Activated CD4-positive, alpha-beta T cell treated with anti-CD3 and anti-CD28 coated beads for 1 hour (primary cell): ENCODE measurements around the gene FGF12.

Experiments
- DNase-seq: peaks from one replicate; pipeline ENCODE4 v3.0.0-alpha.2; 2020

FGF12 gene

DNA sequence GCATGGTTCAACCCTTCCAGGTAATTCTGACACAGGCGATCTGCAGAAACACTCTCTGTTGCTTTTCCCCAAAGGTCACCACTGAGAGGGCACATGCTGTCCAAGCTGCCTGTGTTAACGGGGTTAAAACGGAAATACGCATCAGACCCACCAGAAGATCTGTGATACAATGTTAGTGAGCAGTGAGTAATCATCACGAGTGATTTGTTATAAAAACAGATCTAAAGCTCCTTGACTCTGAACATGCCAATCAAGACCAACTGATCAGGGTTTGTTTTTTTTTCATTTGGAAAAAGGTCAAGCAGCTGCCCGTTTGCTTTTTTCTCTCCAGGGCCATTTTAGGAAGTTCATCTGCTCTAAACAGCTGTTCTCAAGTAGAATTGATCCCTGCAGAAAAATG lies 43.2 kb downstream of the FGF12 start:
- no peak for DNase-seq

DNA sequence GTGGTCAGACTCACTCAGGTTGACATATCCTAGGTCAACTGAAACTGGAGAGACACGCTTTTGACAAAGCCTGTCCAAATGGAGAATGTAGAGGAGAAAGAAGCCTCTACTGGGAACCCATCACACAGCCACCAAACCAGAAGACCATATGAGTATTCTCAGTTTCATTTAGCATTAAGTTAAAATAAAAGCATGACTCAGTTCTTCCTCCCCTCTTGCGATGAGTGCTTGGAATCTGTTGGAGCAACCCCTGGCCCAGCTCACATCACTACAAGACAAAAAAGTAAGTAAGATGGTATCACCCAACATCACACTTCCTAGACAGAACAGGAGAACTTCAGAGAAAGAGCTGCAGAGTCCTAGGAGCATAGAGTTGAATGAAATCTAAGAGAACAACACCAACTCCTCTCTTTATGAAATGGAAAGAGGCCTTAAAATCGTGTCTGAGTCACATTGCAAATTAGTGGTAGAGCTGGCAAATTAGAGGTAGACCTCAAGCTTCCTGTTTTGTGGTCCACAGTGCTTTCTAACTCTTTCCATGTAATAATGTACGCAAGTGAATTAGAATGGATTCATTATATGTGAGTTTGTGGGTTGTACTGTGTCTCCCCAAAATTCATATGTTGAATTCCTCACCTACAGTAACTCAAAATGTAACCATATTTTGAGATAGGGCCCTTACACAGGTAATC lies 51.2 kb downstream of the FGF12 start:
- no peak for DNase-seq

DNA sequence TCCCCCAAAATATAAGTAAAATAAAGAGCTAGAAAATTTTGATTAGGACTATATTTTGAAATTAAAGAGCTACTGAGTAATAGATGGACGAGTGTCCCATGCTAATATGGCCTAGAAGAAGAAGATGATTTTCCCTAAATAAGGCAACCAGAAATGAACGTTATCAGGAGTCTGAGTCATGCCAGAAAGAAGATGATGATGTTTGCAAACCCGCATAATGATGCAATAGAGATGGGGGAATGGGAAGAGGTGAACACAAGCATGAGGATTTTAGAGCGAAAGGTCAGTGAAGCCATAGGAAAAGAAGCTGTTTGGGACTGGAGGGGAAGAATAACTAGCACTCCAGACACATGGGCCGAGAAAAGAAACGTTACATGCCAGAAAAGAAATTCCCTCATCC lies 71.7 kb downstream of the FGF12 start:
- DNase-seq = no peak

DNA sequence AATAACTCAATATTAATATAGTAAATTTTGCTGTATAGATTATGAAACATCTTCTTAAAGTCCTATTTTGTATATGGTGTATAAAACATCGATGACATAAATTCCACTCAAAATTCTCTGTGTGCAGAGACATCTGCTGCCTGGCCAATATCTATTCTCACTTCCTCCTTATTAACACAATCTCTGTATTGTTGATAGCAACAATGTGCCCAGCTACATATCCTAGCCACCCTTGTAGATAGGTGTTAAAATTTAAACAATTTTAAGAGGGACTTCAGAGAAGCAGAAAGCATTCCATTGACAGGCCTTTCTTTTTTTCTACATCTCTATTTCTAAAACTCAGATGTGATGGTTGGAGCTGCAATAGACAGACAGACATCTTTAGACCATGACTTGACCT lies 72.3 kb downstream of the FGF12 start:
- DNase-seq = no peak

DNA sequence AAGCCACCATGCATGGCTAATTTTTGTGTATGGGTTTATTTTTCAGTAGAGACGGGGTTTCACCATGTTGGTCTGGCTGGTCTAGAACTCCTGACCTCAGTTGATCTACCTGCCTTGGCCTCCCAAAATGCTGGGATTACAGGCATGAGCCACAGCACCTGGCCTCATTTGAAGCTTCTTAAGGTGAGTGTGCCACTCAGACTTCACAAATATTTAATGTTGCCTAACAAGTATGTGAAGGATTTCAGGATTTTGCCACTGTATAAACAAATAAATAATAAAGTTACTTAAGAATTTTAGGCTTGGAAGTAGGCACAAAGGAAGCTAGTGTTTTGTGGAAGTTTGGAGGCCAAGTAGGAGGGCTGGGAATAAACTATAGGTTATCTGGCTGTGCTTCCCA lies 73.5 kb downstream of the FGF12 start:
- DNase-seq = no peak

DNA sequence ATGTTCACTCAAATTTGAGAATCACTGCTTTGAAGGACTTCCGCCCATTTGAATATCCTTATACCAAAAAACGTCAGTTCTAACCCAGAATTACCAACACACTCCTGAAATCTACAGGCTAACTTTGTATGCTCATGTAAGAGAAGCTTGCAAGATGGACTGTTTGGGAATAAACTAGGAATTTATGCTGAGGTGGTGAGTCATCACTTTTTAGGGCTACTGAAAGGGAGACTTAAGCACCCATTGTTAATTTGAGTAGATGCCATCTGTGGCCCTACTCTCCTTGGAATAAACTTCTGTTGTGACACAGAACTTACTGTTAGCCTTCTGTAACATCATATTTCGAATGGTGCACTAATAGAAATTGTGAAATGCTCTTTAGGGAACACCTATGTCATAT lies 74.6 kb downstream of the FGF12 start:
- no peak for DNase-seq

DNA sequence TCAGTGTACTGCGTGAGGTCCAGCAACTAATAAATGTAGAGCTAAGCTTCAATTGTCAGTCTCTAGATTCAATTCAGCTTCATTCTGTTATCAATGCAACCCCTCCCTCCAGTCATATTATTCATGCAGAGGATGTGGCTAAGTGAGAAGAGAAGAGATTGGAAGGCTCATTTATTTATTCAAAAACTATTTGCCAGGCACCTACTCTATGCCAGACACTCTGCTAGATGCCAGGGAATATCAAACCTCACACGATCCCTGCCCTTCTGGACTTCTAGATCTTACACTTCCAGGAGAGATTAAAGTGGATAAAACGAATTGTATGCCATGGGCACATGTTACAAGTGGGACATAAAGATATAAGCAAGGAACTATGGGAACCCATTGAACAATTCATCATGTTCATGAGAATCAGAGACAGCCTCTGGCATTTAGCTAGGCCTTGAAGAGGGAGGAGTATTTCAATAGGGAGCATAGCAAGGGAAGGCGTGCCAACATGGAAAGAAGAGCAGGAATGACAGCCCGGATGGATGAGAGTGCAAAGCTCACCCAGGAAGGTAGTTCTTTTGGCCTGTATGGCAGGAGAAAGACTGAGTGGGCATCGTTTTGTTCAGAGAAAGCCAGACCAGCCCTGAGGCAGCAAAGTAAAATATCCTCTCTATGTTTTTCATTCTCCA lies 75.4 kb downstream of the FGF12 start:
- no peak for DNase-seq

DNA sequence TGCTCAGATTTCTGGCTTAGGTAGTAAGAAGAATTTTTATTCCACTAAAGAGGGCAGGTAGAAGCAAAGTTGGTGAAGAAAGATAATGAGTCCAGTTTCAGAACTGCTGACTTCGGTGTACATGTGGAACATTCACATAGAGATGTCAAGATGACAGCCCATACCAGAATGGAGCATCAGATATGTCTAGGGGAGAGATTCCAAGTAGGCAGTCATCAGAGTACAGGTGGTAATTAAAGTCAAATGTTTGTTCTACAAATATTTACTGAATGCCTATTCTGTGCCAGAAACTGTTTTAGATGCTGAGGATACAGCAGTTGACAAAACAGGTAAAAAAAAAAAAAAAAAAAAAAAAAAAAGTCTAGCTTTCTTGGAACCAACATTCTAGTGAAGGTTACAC lies 81.9 kb downstream of the FGF12 start:
- no peak for DNase-seq

DNA sequence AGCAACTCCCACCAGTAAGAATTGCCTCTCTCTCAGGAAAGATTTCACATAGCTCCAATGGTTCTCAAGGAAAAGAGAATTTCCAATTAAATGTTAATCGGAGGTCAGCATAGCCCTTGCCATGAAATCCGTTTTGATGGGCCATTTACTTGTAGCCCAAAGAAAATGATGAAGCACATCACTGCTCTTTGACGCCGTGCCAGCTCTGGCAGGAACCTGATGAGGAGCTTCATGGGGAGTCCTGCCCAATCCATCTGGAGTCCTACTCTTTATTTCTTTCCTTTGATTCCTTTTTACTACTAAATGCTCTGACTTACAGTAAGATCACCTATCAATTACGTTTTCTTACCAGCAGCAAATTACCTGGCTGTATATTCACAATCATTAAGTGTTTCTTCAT lies 84.7 kb downstream of the FGF12 start:
- DNase-seq = no peak

DNA sequence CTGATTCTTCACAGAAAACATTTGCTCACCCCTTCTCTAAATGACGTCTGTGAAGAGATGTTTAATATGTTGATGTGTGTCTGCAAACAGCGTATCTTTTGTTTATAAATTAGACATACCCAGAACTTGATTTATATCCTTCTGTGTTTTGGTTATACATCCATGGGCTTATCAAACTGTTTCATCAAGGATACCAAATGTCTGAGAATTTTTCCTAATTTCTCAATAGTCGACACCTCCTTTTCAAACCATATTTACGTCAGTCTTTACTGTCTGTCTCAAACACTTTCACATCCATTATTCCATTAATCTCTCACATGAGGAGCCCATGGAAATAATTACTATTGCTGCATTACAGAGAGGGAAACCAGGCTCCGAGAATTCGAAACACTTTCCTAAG lies 85.4 kb downstream of the FGF12 start:
- DNase-seq = no peak

DNA sequence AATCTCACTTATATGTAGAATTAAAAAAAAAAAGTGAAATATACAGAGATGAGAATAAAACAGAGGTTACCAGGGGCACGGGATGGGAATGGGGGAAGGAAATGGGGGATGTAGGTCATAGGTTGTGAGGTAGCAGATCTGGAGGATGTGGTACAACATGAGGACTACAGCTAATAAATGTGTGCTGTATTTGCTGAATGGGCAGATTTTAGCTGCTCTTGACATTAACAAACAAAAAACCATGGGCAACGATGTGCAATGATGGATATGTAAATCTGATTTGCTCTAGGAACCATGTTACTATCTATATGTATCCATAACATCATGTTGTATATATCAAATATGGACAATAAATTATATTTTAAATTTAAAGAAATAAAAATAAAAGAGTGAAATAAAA lies 87.4 kb downstream of the FGF12 start:
- no peak for DNase-seq

DNA sequence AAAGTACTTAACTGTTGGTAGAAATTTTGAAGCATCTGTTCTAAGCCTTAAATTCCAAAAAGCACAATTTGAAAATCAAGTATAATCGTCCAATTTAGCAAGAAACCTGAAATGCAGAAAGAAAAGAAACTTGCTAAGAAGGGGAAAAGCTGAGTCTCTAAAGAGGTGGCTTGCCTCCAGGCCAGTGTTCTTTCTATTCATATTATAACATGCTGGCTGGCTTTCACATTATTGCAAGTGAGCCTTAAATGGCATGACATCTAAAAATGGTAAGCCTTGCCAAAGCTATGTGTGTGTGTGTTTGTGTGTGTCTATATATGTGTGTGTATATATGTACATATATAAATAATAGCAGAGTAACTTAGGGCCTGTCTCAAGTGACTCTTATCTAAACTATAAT lies 89.5 kb downstream of the FGF12 start:
- no peak for DNase-seq

DNA sequence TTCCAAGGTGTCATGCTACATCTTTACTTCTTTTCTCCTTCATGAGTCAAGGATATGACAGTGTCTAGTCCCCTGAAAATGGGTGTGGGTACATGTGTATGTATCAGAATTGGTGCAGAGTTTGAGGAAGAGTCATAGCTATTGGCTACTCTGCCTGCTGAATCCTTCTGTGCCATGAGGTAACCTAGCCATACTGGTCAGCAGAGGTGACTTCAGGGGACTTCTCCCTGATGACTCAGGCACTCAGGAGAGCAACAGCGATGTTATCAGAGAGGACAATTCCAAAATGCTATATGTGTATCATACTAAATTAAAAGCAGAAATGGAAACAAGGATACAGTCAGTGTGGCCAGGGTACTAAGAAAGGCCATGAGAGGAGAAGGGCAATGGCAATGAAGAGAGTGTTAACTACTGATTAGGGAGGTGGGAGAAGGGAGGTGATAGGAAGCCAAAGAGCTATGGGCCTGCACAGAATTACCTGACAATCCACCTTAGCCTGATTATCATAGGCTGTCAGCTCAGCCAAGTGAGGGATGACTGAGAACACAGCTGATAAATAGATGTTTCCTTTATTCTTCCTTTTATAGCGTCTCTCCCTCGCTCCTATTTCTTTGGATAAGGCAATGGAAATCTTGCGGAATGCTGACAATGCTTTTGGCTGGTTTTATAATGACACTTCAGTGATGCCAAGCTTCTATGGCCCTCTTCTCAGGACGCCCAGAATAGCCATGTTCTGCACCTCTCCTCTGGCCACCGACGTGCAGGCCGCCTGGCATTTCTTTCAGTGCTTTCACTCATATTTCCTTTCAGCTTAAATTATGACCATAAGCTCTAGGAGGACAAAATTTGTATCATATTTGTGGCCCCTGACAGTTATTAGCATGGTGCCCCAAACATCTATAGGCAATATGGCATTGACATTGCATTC lies 90.6 kb downstream of the FGF12 start:
- no peak for DNase-seq

DNA sequence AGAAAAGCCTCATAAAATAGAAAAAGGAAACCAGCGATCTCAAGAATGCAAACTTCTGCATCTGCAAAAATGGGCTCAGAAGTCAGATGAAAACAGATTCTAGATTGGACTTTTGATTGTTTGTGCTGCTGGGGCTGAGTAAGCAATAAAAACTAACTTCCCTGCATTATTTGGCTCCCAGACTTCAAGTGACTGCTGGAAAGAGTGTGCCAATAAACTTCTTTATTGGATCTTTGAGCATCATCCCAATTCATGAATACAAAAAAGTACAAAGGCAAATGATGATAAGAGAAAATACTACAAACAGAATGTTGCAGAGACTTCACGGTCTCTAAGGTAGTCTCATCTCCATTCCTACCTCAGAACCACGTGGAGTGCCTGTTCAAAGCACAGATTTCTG lies 97.9 kb downstream of the FGF12 start:
- DNase-seq = no peak

DNA sequence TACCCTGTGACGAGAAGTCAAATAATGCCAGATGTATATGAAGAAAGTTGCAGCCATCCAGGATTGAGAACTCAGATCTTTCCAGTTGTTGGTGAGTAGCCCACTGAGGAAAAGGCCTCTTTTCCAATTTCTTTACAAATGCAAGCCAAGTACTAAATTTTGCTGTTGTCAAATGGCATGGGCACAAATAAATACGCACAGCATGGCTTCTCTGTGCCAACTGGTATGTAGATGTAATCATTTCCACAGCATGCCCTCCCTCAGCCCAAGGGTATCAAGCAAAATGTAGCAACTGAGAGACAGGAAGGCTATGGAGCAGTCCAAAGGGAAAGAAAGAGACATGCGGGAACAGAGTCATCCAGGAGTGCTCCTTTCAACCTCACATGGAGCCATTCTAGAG lies 105.4 kb downstream of the FGF12 start:
- no peak for DNase-seq

DNA sequence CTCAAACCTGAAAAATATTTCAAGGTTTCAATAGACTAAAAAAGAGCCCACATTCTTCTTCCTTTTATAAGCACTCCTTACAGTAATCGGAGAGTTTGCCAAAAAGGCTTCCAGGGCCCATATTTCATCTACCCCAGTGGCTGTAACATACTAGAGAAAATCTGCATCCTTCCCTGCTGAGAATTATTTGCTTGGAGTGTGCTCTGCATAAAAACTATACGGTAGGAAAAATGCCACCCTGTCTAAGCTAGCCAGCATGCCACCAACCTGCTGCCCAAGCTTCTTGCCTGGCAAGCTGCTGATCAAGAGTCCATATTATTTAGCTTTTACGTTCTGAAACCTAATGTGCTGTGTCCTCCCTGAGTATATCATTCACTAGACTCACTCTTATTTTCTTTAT lies 107.1 kb downstream of the FGF12 start:
- no peak for DNase-seq

DNA sequence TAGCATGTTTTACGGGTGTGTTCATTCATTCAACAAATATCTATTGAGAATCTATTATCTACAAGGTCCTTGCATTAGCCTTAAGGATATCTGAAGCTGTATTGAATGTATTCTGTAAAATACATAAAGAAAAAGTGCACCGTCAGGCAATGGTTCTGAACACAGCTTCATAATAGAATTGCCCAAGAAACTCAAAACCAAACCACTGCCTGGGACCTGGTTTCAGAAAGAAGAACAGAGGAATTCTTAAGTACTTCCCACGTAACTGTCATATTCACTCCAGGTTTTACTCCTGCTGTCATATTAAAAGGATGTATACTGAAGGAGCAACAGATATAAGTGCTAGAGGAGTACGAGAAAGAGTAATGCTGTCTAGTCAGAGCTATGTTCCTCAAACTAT lies 115.9 kb downstream of the FGF12 start:
- no peak for DNase-seq

DNA sequence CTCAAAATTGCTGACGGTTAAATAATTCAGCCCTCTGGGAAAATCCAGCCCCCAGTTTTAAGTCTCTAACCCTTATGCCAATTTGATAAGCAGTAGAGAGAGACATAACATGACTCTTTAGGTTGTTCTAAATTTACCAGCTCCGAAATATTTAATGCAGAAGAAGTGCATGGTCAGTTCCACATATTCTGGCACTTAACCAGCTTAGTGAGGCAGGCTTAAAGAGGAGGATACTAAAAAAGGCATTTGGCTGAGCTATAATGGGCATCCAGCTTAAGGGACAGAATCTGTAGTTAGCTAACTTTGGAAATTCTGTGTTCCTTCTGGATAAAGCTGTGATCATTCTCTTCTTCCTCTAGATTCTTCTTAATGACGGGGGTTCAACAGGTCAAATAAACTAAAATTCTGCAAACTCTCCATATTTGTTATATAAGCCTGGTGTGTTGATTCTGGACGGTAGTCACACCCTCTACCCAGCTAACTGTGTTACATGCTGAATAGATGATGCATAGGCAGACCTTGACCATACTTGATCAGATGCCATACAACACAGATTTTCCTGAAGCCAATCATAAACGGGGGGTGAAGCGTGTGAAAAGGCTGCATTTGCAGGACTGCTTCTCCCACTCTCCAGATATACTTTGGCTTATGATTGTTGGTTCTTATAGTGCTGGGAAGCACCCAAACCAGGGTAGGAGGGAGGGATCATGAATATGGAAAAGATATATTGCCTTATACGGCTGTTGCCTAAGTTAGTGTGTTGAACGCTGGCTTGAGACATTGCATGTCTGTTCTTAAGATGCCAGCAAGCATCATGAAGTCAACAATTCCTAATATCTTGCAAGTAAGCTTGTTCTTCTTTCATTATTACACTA lies 118.4 kb downstream of the FGF12 start:
- no peak for DNase-seq

DNA sequence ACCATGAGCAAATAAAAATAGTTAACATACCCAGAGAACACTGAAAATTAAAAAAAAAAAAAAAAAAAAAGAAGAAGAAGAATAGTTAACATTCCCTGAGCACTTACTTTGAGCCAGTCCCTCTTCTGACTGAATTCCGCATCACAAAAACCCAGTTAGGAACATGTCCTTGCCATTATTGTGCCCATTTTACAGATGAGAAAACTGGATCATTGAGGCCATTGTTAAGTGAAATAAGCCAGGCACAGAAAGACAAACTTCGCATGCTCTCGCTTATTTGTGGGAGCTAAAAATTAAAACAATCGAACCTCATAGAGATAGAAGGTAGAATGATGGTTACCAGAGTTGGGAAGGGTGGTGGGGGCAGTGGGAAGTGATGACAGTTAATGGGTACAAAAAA lies 119.5 kb downstream of the FGF12 start:
- no peak for DNase-seq

DNA sequence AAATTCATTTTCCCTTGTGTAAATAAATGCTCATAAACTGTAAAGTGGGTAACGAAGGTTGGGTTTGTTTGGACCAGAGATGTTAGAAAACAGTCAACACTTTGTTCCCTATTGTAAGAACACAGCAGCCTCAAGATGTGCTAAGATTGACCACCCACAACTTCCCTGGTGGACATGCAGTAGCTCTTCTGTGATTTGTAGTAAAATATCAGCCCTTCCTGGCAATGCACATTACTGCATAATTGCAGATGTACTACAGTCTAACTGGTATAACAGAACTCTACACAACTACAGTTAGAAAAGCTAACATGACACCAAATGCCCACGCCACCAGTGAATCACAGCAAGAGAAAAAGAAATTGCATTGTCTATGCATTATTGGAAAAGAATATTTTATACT lies 129.4 kb downstream of the FGF12 start:
- no peak for DNase-seq

DNA sequence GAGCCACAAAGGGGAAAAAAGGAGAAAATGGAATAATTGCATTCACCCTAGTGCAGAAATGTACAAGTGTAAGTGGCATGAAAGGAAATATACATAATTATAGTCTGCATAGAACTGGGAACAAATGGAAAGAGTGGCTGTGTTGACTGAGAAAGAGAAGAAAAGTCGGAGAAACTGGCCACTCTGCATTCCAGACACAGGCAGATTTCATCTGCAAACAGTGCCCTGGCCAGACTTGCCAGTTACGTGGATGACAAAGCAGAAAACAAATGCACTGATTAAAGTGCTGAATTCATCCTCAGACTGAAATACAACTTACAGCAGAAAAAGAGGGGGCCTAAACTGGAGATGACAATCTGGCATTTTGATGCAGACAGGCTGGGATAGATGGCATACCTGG lies 129.8 kb downstream of the FGF12 start:
- DNase-seq = no peak

DNA sequence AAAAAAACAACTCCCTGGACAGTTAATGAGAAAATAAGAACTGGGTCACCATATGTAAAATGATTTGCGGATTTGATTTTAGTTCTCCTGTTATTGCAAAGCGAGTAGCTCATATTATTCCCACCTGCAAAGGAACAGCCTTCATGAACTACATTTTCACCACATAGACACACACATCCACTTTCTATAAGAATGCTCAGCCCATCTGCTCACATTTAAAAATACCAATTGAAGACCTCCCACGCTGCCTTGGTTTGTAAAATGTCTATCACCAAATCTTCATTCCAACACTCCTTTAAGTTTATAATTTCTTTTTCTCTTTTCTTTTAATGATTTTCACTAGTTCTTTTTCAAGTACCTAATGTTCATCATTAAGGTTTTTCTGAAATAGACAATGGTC lies 148.6 kb downstream of the FGF12 start:
- DNase-seq = no peak

DNA sequence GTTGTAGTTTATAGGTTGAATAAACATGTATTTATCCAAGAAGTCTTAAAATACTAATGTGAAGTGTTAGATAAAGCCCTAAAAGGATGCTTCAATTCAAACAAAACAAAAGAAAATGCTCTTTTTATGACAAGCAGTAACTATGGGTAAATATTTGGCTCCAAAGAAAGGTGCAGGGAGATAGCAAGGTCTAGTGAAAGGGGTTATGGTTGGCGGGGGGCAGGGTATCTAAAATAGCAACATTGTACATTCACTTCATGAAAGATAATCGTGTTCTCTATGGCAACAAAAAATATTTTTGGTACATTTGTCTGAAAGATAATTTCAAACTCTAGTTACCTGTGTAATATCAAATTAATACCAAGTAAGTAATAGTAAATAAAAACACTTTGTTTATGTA lies 149.5 kb downstream of the FGF12 start:
- no peak for DNase-seq
